A549 (cell line): ENCODE measurements around the gene DHPS. TPM values are rescaled to one million over a fixed set of nuclear protein-coding genes. Genes with fewer than 3 reads are reported as not detected.
A peak's percentile ranks its signal among the peaks of the same experiment; 100 is the strongest.

Experiments
- BHLHE40 ChIP-seq: IDR thresholded peaks from 2 replicates; pipeline ENCODE4 v1.6.1; 2012; ENCODE audit warnings: low read depth, low read length, inconsistent platforms
- CBX2 ChIP-seq: fragments of 200-600 bp; sonication (generic); IDR thresholded peaks from 2 replicates; pipeline ENCODE4 v1.6.1; 2016; ENCODE audit warnings: low read depth, mild to moderate bottlenecking, borderline replicate concordance
- CBX8 ChIP-seq: fragments of 200-600 bp; sonication (generic); IDR thresholded peaks from 2 replicates; pipeline ENCODE4 v1.6.1; 2016
- CHD4 ChIP-seq: fragments of 200-600 bp; sonication (generic); IDR thresholded peaks from 2 replicates; pipeline ENCODE4 v1.6.1; 2016; ENCODE audit warnings: antibody characterized with exemption, mild to moderate bottlenecking, borderline replicate concordance
- EHF ChIP-seq: fragments of 250-450 bp; sonication (Bioruptor Pico); IDR thresholded peaks from 2 replicates; pipeline ENCODE4 v1.5.0; 2020; ENCODE audit warnings: mild to moderate bottlenecking
- EHMT2 ChIP-seq: fragments of 200-600 bp; sonication (generic); IDR thresholded peaks from 2 replicates; pipeline ENCODE4 v1.6.1; 2016; ENCODE audit warnings: antibody characterized with exemption, low read depth, mild to moderate bottlenecking, moderate library complexity
- ESRRA ChIP-seq: fragments of 150-350 bp; IDR thresholded peaks from 2 replicates; pipeline ENCODE4 v1.6.1; 2014; ENCODE audit warnings: mild to moderate bottlenecking, low read length, borderline replicate concordance
- FOSL2 ChIP-seq, 2 experiments: fragments of 450-650 bp in 1 of 2; fragments of >200 bp in 1 of 2; sonication (Bioruptor Twin) in 1 of 2; formaldehyde crosslinking; IDR thresholded peaks; 2 replicates each; pipeline versions ENCODE4 v1.5.0 to v1.6.1; 2016 to 2020; ENCODE audit warnings: mild to moderate bottlenecking in 1 of 2, moderate library complexity in 1 of 2
- FOXS1 ChIP-seq: fragments of 250-450 bp; sonication (Bioruptor Pico); IDR thresholded peaks from 2 replicates; pipeline ENCODE4 v1.5.0; 2020; ENCODE audit warnings: mild to moderate bottlenecking, moderate library complexity
- GATA3 ChIP-seq: IDR thresholded peaks from 2 replicates; pipeline ENCODE4 v1.6.1; 2012; ENCODE audit warnings: borderline replicate concordance
- HDAC2 ChIP-seq: fragments of 200-600 bp; sonication (generic); IDR thresholded peaks from 2 replicates; pipeline ENCODE4 v1.6.1; 2016
- HOXB13 ChIP-seq: fragments of 250-450 bp; sonication (Bioruptor Pico); IDR thresholded peaks from 2 replicates; pipeline ENCODE4 v1.5.0; 2020; ENCODE audit warnings: low read depth, mild to moderate bottlenecking, moderate library complexity
- HOXB5 ChIP-seq: fragments of 250-450 bp; sonication (Bioruptor Pico); IDR thresholded peaks from 2 replicates; pipeline ENCODE4 v1.5.0; 2020; ENCODE audit warnings: mild to moderate bottlenecking, moderate library complexity
- MAFK ChIP-seq: fragments of 450-650 bp; IDR thresholded peaks from 2 replicates; pipeline ENCODE4 v1.6.1; 2014; ENCODE audit not compliant: partially characterized antibody
- MAZ ChIP-seq: fragments of 150-350 bp; IDR thresholded peaks from 2 replicates; pipeline ENCODE4 v1.6.1; 2014; ENCODE audit warnings: antibody characterized with exemption, low read depth, low read length, borderline replicate concordance
- NR3C1 ChIP-seq: fragments of >200 bp; sonication (Bioruptor Twin); formaldehyde crosslinking; IDR thresholded peaks from 3 replicates; pipeline ENCODE4 v1.6.1; 2017
- RAD21 ChIP-seq, 2 experiments: fragments of >200 bp in 1 of 2; sonication (Bioruptor Twin) in 1 of 2; formaldehyde crosslinking in 1 of 2; IDR thresholded peaks in 1 of 2; conservative IDR thresholded peaks in 1 of 2; 2 replicates in 1 of 2; 3 replicates in 1 of 2; pipeline ENCODE4 v1.6.1; 2012 to 2018; ENCODE audit warnings: inconsistent platforms in 1 of 2
- RCOR1 ChIP-seq: fragments of 150-350 bp; IDR thresholded peaks from 2 replicates; pipeline ENCODE4 v1.6.1; 2014; ENCODE audit warnings: antibody characterized with exemption, low read length, low read depth
- RFX5 ChIP-seq: fragments of 450-650 bp; IDR thresholded peaks from 2 replicates; pipeline ENCODE4 v1.7.1; 2014; ENCODE audit warnings: antibody characterized with exemption, mild to moderate bottlenecking, moderate library complexity
- RNF2 ChIP-seq: fragments of 200-600 bp; sonication (generic); IDR thresholded peaks from 2 replicates; pipeline ENCODE4 v1.6.1; 2016; ENCODE audit warnings: low read depth, mild to moderate bottlenecking, antibody characterized with exemption, moderate library complexity, borderline replicate concordance
- SMC3 ChIP-seq: fragments of >200 bp; sonication (Bioruptor Twin); formaldehyde crosslinking; IDR thresholded peaks from 3 replicates; pipeline ENCODE4 v1.6.1; 2018; ENCODE audit warnings: inconsistent platforms
- TP53 ChIP-seq: fragments of 250-450 bp; sonication (Bioruptor Pico); IDR thresholded peaks from 2 replicates; pipeline ENCODE4 v1.5.0; 2021; ENCODE audit warnings: mild to moderate bottlenecking, moderate library complexity
- ZFP36 ChIP-seq: fragments of 450-650 bp; IDR thresholded peaks from 2 replicates; pipeline ENCODE4 v1.6.1; 2014; ENCODE audit warnings: borderline replicate concordance; ENCODE audit not compliant: partially characterized antibody
- ZNF302 ChIP-seq: fragments of 250-450 bp; sonication (Bioruptor Pico); IDR thresholded peaks from 2 replicates; pipeline ENCODE4 v1.9.0; 2021; ENCODE audit warnings: inconsistent platforms, mild to moderate bottlenecking, moderate library complexity
- ZSCAN20 ChIP-seq: fragments of 250-450 bp; sonication (Bioruptor Pico); IDR thresholded peaks from 2 replicates; pipeline ENCODE4 v1.8.0; 2022; ENCODE audit warnings: mild to moderate bottlenecking, moderate library complexity
- polyA plus RNA-seq, 4 experiments: library from polyadenylated mRNA; depleted of rRNA in 3 of 4; stranded (reverse); fragments of >200 nt; fragmentation: RNase III in 1 of 4; extraction: RNeasy Plus Mini Kit Qiagen cat#74134 plus additional on column Dnase treatment in 1 of 4; gene quantifications; 2 replicates in 3 of 4; 3 replicates in 1 of 4; pipeline ENCODE4 v1.2.3, GENCODE V29; 2011 to 2017
- TF ChIP-seq, protein P1 (sequence below): fragments of 150-350 bp; IDR thresholded peaks from 2 replicates; pipeline ENCODE4 v1.6.1; 2014; ENCODE audit warnings: low read depth, mild to moderate bottlenecking, low read length
- TF ChIP-seq, protein P2 (sequence below): IDR thresholded peaks from 2 replicates; pipeline ENCODE4 v1.6.1; 2012; ENCODE audit warnings: low read depth, borderline replicate concordance
- TF ChIP-seq, protein P3 (sequence below): IDR thresholded peaks from 2 replicates; pipeline ENCODE4 v1.6.1; 2012
- TF ChIP-seq, protein P4 (sequence below): fragments of >200 bp; sonication (Bioruptor Twin); formaldehyde crosslinking; IDR thresholded peaks from 2 replicates; pipeline ENCODE4 v1.6.1; 2016
- TF ChIP-seq, protein P5 (sequence below): fragments of >200 bp; sonication (Bioruptor Twin); formaldehyde crosslinking; IDR thresholded peaks from 3 replicates; pipeline ENCODE4 v1.5.1; 2016
- TF ChIP-seq, protein P6 (sequence below): fragments of 250-450 bp; sonication (Bioruptor Pico); IDR thresholded peaks from 2 replicates; pipeline ENCODE4 v1.5.0; 2020; ENCODE audit warnings: low read depth, mild to moderate bottlenecking, moderate library complexity
- TF ChIP-seq, protein P7 (sequence below): fragments of 450-650 bp; IDR thresholded peaks from 2 replicates; pipeline ENCODE4 v1.6.1; 2014; ENCODE audit warnings: antibody characterized with exemption

Gene DHPS
- polyA plus RNA-seq, 2 of the 4 experiments (the other 2 are of a cell fraction): 57.8 to 71.9 TPM

DNA sequence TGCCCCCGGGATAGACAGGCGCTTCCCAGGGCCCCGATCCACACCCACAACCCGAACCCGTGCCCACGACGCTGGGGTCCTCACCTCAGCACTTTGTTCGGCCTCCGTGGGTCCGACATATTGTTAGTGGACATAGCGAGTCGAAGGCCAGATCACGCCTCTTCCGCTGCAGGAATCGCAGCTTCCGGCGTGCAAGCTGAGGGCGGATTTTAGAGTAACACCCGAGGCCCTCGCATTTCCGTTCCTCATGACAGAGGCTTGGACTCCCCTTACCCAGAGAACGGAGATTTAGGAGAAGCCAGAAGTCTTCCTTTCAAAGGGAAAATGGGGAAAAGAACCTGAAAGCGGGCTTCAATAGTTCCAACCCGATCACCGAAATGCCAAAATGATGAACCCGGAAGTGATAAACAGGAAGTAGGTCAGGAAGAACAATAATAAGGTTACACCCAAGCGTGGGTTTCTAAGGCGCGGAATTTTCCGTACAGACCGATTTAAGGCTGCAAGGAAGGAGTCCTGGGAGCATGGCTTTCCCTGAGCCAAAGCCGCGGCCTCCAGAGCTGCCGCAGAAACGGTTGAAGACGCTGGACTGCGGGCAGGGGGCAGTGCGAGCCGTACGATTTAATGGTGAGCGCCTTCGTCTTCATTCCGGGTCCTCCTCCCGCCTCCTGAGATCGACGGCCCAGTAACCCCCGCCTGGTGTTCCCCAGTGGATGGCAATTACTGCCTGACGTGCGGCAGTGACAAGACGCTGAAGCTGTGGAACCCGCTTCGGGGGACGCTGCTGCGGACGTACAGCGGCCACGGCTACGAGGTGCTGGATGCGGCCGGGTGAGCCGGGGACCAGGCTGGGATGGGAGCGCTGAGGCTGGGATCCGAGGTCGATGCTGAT, 12.2 kb downstream of the DHPS start (continued):
- TF ChIP-seq, protein P1, sequence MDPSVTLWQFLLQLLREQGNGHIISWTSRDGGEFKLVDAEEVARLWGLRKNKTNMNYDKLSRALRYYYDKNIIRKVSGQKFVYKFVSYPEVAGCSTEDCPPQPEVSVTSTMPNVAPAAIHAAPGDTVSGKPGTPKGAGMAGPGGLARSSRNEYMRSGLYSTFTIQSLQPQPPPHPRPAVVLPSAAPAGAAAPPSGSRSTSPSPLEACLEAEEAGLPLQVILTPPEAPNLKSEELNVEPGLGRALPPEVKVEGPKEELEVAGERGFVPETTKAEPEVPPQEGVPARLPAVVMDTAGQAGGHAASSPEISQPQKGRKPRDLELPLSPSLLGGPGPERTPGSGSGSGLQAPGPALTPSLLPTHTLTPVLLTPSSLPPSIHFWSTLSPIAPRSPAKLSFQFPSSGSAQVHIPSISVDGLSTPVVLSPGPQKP: no peak
- TF ChIP-seq ESRRA: no peak
- TF ChIP-seq, protein P2, sequence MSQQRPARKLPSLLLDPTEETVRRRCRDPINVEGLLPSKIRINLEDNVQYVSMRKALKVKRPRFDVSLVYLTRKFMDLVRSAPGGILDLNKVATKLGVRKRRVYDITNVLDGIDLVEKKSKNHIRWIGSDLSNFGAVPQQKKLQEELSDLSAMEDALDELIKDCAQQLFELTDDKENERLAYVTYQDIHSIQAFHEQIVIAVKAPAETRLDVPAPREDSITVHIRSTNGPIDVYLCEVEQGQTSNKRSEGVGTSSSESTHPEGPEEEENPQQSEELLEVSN: no peak
- TF ChIP-seq RAD21 (conservative IDR thresholded peaks at IDR 0.05 in 1 of 2, IDR thresholded peaks at IDR 0.05 in 1 of 2): no peak
- TF ChIP-seq MAZ: no peak
- TF ChIP-seq, protein P3, sequence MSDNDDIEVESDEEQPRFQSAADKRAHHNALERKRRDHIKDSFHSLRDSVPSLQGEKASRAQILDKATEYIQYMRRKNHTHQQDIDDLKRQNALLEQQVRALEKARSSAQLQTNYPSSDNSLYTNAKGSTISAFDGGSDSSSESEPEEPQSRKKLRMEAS: peak; percentile 87
- no peak for TF ChIP-seq BHLHE40
- TF ChIP-seq HOXB5 (CRISPR knock-in tag): no peak
- TF ChIP-seq, protein P4, sequence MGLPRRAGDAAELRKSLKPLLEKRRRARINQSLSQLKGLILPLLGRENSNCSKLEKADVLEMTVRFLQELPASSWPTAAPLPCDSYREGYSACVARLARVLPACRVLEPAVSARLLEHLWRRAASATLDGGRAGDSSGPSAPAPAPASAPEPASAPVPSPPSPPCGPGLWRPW: no peak
- TF ChIP-seq, protein P5, sequence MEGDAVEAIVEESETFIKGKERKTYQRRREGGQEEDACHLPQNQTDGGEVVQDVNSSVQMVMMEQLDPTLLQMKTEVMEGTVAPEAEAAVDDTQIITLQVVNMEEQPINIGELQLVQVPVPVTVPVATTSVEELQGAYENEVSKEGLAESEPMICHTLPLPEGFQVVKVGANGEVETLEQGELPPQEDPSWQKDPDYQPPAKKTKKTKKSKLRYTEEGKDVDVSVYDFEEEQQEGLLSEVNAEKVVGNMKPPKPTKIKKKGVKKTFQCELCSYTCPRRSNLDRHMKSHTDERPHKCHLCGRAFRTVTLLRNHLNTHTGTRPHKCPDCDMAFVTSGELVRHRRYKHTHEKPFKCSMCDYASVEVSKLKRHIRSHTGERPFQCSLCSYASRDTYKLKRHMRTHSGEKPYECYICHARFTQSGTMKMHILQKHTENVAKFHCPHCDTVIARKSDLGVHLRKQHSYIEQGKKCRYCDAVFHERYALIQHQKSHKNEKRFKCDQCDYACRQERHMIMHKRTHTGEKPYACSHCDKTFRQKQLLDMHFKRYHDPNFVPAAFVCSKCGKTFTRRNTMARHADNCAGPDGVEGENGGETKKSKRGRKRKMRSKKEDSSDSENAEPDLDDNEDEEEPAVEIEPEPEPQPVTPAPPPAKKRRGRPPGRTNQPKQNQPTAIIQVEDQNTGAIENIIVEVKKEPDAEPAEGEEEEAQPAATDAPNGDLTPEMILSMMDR: no peak
- TF ChIP-seq MAFK: no peak
- TF ChIP-seq CHD4: no peak
- TF ChIP-seq, protein P6, sequence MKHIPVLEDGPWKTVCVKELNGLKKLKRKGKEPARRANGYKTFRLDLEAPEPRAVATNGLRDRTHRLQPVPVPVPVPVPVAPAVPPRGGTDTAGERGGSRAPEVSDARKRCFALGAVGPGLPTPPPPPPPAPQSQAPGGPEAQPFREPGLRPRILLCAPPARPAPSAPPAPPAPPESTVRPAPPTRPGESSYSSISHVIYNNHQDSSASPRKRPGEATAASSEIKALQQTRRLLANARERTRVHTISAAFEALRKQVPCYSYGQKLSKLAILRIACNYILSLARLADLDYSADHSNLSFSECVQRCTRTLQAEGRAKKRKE (CRISPR knock-in tag): no peak
- TF ChIP-seq EHF: no peak
- TF ChIP-seq CBX8: no peak
- TF ChIP-seq TP53 (CRISPR knock-in tag): no peak
- no peak; the same call in 1 of the 2 replicates for TF ChIP-seq GATA3
- no peak for TF ChIP-seq ZFP36
- TF ChIP-seq NR3C1: no peak
- no peak for TF ChIP-seq CBX2
- TF ChIP-seq SMC3: no peak
- TF ChIP-seq ZNF302 (CRISPR knock-in tag): no peak
- TF ChIP-seq FOXS1: no peak
- TF ChIP-seq RCOR1: no peak
- no peak for TF ChIP-seq FOSL2 (IDR thresholded peaks at IDR 0.05)
- TF ChIP-seq FOSL2 (CRISPR knock-in tag; IDR thresholded peaks at IDR 0.05): peak; percentile 25; the same call in 1 of the 2 replicates
- TF ChIP-seq RNF2: no peak
- no peak for TF ChIP-seq ZSCAN20
- peak; percentile 49; the same call in 1 of the 2 replicates for TF ChIP-seq RFX5
- TF ChIP-seq EHMT2: no peak
- TF ChIP-seq, protein P7, sequence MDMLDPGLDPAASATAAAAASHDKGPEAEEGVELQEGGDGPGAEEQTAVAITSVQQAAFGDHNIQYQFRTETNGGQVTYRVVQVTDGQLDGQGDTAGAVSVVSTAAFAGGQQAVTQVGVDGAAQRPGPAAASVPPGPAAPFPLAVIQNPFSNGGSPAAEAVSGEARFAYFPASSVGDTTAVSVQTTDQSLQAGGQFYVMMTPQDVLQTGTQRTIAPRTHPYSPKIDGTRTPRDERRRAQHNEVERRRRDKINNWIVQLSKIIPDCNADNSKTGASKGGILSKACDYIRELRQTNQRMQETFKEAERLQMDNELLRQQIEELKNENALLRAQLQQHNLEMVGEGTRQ: no peak
- TF ChIP-seq HOXB13 (CRISPR knock-in tag): no peak
- TF ChIP-seq HDAC2: no peak
